Adrenal gland (tissue), 12 donors: ENCODE data around the gene ABCB9. TPM values are rescaled to one million over a fixed set of nuclear protein-coding genes. Genes with fewer than 3 reads are reported as not detected.

Experiments
- DNase-seq, 7 donors: peaks; one replicate each; pipeline ENCODE4 v3.0.0-alpha.2; 2019 to 2020
- H3K27ac ChIP-seq, 5 donors: fragments of 200-600 bp; sonication (generic) in 4 of 5; 1 replicate in 3 of 5; 2 replicates in 2 of 5; pipeline versions ENCODE4 v1.5.1 to v1.8.0; 2016 to 2020; ENCODE audit warnings: mild to moderate bottlenecking in 1 of 5
- H3K27me3 ChIP-seq: fragments of 200-600 bp; 2 replicates; pipeline ENCODE4 v1.8.0; 2021
- H3K36me3 ChIP-seq, 2 donors: fragments of 200-600 bp; replicated peaks in 1 of 2; 1 replicate in 1 of 2; 2 replicates in 1 of 2; pipeline versions ENCODE4 v1.5.1 to v1.8.0; 2018 to 2022
- H3K4me1 ChIP-seq, 2 donors: fragments of 200-600 bp; replicated peaks in 1 of 2; 1 replicate in 1 of 2; 2 replicates in 1 of 2; pipeline versions ENCODE4 v1.5.1 to v1.8.0; 2018 to 2021
- H3K4me3 ChIP-seq, 4 donors: fragments of 200-600 bp; sonication (generic) in 3 of 4; one replicate each; pipeline ENCODE4 v1.5.1; 2016 to 2018
- H3K9me3 ChIP-seq, 3 donors: fragments of 200-600 bp; sonication (generic) in 1 of 3; replicated peaks in 1 of 3; 1 replicate in 2 of 3; 2 replicates in 1 of 3; pipeline versions ENCODE4 v1.5.1 to v1.8.0; 2016 to 2021
- POLR2A ChIP-seq, 2 donors: fragments of 450-650 bp; IDR thresholded peaks; one replicate each; pipeline ENCODE4 v1.6.1; 2017; ENCODE audit warnings: antibody characterized with exemption in 2 of 2, mild to moderate bottlenecking in 2 of 2, moderate library complexity in 1 of 2
- WGBS, 4 donors: extraction: QIAGEN DNeasy Blood & Tissue Kit in 2 of 4; methylation state at CpG; one replicate each; pipeline versions ENCODE4 v1.1.5 to v1.1.7; 2013 to 2017; 5-methylcytosine and 5-hydroxymethylcytosine counted together
- intact Hi-C, 2 donors: fragments of 100-400 bp; cut with DNase I; formaldehyde crosslinking; loops; one replicate each; pipeline versions ENCODE4 v1.14.1 to v1.15.0; 2022 to 2023
- polyA plus RNA-seq, 3 donors: library from polyadenylated mRNA; stranded (reverse); fragments of 200-250 nt in 2 of 3; fragments of 350-450 nt in 1 of 3; fragmentation: Illumina TruSeq in 1 of 3; extraction: RNeasy Lipid Tissue Mini Kit (QIAGEN cat#74804) in 1 of 3; gene quantifications; one replicate each; pipeline ENCODE4 v1.2.3, GENCODE V29; 2013 to 2014
- total RNA-seq, 9 donors: library from RNA; depleted of rRNA in 4 of 9; stranded (reverse); fragments of >200 nt in 4 of 9; fragments of 120-200 nt in 1 of 9; fragmentation: NEBNext Ultra II Directional in 1 of 9; extraction: Animal tissue kit (Norgen Biotek cat#: 25700) in 1 of 9; gene quantifications; one replicate each; pipeline versions ENCODE4 v1.1.0 to v1.2.4, GENCODE V29; 2013 to 2023
- TF ChIP-seq, protein P1 (sequence below), 6 experiments: fragments of 450-650 bp in 4 of 6; fragments of 200-600 bp in 2 of 6; sonication (generic) in 1 of 6; IDR thresholded peaks; 1 replicate in 5 of 6; 2 replicates in 1 of 6; pipeline versions ENCODE4 v1.5.1 to v1.8.0; 2016 to 2021; ENCODE audit warnings: antibody characterized with exemption in 6 of 6, mild to moderate bottlenecking in 2 of 6, moderate library complexity in 1 of 6
- donor health status: healthy with polysubstance abuse.
- donor health status: Bipolar disorder and iron deficiency.
- donor health status: DM: yes; HTN: yes; CAD: no.
- donor health status: DM: no; HTN: no; CAD: no.
- donor health status: DM: no; HTN: no; CAD: no.
- donor health status: DM: yes; HTN: yes; CAD: no.

The ABCB9 gene
- total and polyA plus RNA-seq, 12 donors: 2.0 to 10.0 (median 6.2) TPM

DNA sequence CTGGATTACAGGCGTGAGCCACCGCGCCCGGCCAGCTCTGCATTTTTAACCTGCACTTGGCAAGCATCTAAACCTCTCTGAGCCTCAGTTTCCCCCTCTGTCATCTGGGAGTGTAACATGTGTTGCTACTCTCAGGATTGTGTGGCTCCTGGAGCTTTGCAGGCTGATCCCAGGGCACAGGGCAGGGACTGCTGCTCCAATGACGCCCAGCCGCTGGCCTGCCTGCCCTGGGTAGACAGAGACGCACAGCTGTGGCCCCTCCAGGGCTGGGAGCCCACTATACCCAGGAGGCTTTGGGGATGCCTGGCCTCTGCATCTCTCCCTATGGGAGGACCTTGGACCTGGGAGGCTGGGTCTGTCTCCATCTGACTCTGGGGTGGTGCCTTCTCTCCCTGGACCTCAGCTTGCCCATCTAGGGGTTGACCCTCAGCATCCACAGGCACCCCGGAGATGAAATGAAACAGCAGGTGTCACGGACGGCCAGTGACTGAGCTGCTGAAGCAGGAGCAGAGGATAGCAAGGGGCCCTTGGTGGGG, 27.9 kb upstream of the ABCB9 start:
- H3K4me1 ChIP-seq: no peaks in the 10 kb centered on the region
- peaks cover 0 to 47% of the 10 kb centered on the region in 2 donors for H3K36me3 ChIP-seq
- intact Hi-C loops: no loop called here
- no peaks in the 10 kb centered on the region for H3K9me3 ChIP-seq
- H3K27me3 ChIP-seq: no peaks in the 10 kb centered on the region
- WGBS, 4 donors: 91 to 99% (median 95%) methylated on average over 4 to 10 of the region's 10 CpGs
- H3K27ac ChIP-seq: no peak overlapping the region
- H3K4me3 ChIP-seq: no peak overlapping the region
- no peak for TF ChIP-seq POLR2A (IDR thresholded peaks at IDR 0.05)
- TF ChIP-seq, protein P1, sequence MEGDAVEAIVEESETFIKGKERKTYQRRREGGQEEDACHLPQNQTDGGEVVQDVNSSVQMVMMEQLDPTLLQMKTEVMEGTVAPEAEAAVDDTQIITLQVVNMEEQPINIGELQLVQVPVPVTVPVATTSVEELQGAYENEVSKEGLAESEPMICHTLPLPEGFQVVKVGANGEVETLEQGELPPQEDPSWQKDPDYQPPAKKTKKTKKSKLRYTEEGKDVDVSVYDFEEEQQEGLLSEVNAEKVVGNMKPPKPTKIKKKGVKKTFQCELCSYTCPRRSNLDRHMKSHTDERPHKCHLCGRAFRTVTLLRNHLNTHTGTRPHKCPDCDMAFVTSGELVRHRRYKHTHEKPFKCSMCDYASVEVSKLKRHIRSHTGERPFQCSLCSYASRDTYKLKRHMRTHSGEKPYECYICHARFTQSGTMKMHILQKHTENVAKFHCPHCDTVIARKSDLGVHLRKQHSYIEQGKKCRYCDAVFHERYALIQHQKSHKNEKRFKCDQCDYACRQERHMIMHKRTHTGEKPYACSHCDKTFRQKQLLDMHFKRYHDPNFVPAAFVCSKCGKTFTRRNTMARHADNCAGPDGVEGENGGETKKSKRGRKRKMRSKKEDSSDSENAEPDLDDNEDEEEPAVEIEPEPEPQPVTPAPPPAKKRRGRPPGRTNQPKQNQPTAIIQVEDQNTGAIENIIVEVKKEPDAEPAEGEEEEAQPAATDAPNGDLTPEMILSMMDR (IDR thresholded peaks at IDR 0.05): no peak
- no peak for DNase-seq

- no peaks in the 10 kb centered on the region for H3K4me1 ChIP-seq
These were observed 26.1 kb upstream of the ABCB9 start for GRCh38 chr12:122992386-122992785.

DNA sequence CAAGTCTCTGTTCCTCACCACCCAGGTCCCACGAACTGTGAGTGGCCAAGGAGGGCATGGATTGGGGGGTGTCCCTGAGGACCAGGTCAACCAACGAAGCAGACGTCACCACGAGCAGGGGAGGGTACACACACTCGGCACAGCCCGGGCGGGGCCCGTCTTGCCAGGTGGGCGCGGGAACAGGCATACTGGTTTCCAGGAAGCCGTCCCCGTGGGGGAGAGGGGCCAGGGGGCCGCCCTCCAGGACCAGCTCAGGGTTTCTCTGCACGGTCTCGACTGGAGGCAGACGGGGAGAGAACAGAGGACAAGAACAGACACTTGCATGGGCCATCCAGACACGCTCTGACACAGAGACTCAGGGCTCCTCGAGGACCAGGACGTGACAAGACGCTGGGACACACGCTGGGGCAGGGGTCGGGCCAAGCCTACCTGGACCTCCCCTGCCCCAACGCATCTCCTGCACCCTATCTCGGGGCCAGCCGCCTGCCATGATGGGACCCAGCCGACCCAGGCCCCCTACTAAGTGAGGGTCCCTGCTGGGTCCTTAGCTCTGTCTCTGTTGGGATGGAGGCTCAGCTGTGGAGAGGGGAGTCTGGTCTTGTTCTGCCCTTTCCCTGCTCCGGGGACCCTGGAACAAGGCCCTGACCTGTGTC, 25.5 kb upstream of the ABCB9 start:
- intact Hi-C loops: no loop called here
- peaks cover 0 to 63% of the 10 kb centered on the region in 2 donors for H3K36me3 ChIP-seq
- H3K27ac ChIP-seq: no peak overlapping the region
- no peaks in the 10 kb centered on the region for H3K9me3 ChIP-seq
- no peak for DNase-seq
- 86 to 94% (median 88%) methylated on average over 19 to 27 of the region's 27 CpGs for WGBS, 4 donors
- H3K27me3 ChIP-seq: no peaks in the 10 kb centered on the region
- no peaks in the 10 kb centered on the region for H3K4me1 ChIP-seq
- TF ChIP-seq POLR2A (IDR thresholded peaks at IDR 0.05): no peak
- TF ChIP-seq, protein P1 (IDR thresholded peaks at IDR 0.05): no peak
- H3K4me3 ChIP-seq: no peak overlapping the region

More at GRCh38 chr12:122992386-122992785, 26.1 kb upstream of the ABCB9 start:
- TF ChIP-seq, protein P1 (IDR thresholded peaks at IDR 0.05): no peak
- TF ChIP-seq POLR2A (IDR thresholded peaks at IDR 0.05): no peak
- intact Hi-C loops: no loop called here
- H3K9me3 ChIP-seq: no peaks in the 10 kb centered on the region
- 82 to 91% (median 86%) methylated on average over 16 to 19 of the region's 19 CpGs for WGBS, 4 donors
- peaks cover 0 to 63% of the 10 kb centered on the region in 2 donors for H3K36me3 ChIP-seq
- H3K4me3 ChIP-seq: no peak overlapping the region
- no peak for DNase-seq
- H3K27ac ChIP-seq: no peak overlapping the region
- H3K27me3 ChIP-seq: no peaks in the 10 kb centered on the region

- Histone ChIP-seq H3K27ac (no peak overlapping the region), H3K27me3 (no peaks in the 10 kb centered on the region), H3K9me3 (no peaks in the 10 kb centered on the region), H3K4me3 (no peak overlapping the region), H3K36me3 (peaks cover 0 to 64% of the 10 kb centered on the region in 2 donors), H3K4me1 (no peaks in the 10 kb centered on the region)
- no peak for TF ChIP-seq POLR2A (IDR thresholded peaks at IDR 0.05)
- TF ChIP-seq, protein P1 (IDR thresholded peaks at IDR 0.05): no peak
- 90 to 96% (median 92%) methylated on average over 3 to 13 of the region's 13 CpGs for WGBS, 4 donors
- intact Hi-C loops: no loop called here
- no peak for DNase-seq
These were observed 24.8 kb upstream of the ABCB9 start for GRCh38 chr12:122990961-122991622.
